Spleen (tissue), 11 donors: ENCODE results near the gene ABAT. TPM values are rescaled to one million over a fixed set of nuclear protein-coding genes. Genes with fewer than 3 reads are reported as not detected.
"Not testable (repeated sequence)": the region's sequence is repeated elsewhere in the genome, so short reads cannot be mapped to it uniquely, and the experiment has no call there.

Experiments
- DNase-seq: peaks from one replicate; pipeline ENCODE4 v3.0.0-alpha.2; 2020
- H3K27ac ChIP-seq, 8 donors: fragments of 200-600 bp; sonication (generic) in 7 of 8; 1 replicate in 4 of 8; 2 replicates in 4 of 8; pipeline versions ENCODE4 v1.5.0 to v1.8.0; 2016 to 2021; ENCODE audit warnings: inconsistent platforms in 4 of 8, mild to moderate bottlenecking in 4 of 8, moderate library complexity in 1 of 8
- H3K27me3 ChIP-seq, 7 donors: fragments of 200-600 bp; sonication (generic) in 6 of 7; replicated peaks in 1 of 7; 1 replicate in 4 of 7; 2 replicates in 3 of 7; pipeline versions ENCODE4 v1.5.0 to v1.8.0; 2016 to 2021; ENCODE audit warnings: inconsistent platforms in 3 of 7, mild to moderate bottlenecking in 1 of 7
- H3K36me3 ChIP-seq, 6 donors: fragments of 200-600 bp; sonication (generic) in 5 of 6; 1 replicate in 4 of 6; 2 replicates in 2 of 6; pipeline versions ENCODE4 v1.5.0 to v1.8.0; 2016 to 2021; ENCODE audit warnings: inconsistent platforms in 2 of 6
- H3K4me1 ChIP-seq, 6 donors: fragments of 200-600 bp; sonication (generic) in 5 of 6; 1 replicate in 3 of 6; 2 replicates in 3 of 6; pipeline versions ENCODE4 v1.5.0 to v1.8.0; 2016 to 2021; ENCODE audit warnings: inconsistent platforms in 3 of 6
- H3K4me3 ChIP-seq, 8 donors: fragments of 200-600 bp; sonication (generic) in 7 of 8; 1 replicate in 4 of 8; 2 replicates in 4 of 8; pipeline versions ENCODE4 v1.5.0 to v1.8.0; 2016 to 2021; ENCODE audit warnings: inconsistent platforms in 4 of 8, mild to moderate bottlenecking in 4 of 8, moderate library complexity in 2 of 8
- H3K9me3 ChIP-seq, 8 donors: fragments of 200-600 bp; sonication (generic) in 7 of 8; 1 replicate in 4 of 8; 2 replicates in 4 of 8; pipeline versions ENCODE4 v1.5.0 to v1.8.0; 2016 to 2021; ENCODE audit warnings: inconsistent platforms in 4 of 8
- CTCF ChIP-seq, 11 experiments: fragments of 200-600 bp in 7 of 11; fragments of 450-650 bp in 4 of 11; sonication (generic) in 4 of 11; IDR thresholded peaks in 8 of 11; conservative IDR thresholded peaks in 3 of 11; 1 replicate in 7 of 11; 2 replicates in 4 of 11; pipeline versions ENCODE4 v1.4.0 to v1.8.0; 2016 to 2021; ENCODE audit warnings: antibody characterized with exemption in 11 of 11, inconsistent platforms in 4 of 11, mild to moderate bottlenecking in 1 of 11
- POLR2A ChIP-seq, 3 donors: fragments of 450-650 bp; IDR thresholded peaks; one replicate each; pipeline ENCODE4 v1.5.1; 2017; ENCODE audit warnings: antibody characterized with exemption in 3 of 3, mild to moderate bottlenecking in 1 of 3
- POLR2AphosphoS5 ChIP-seq, 3 donors: sonication (generic); formaldehyde crosslinking; IDR thresholded peaks; one replicate each; pipeline ENCODE4 v1.5.1; 2017; ENCODE audit warnings: antibody characterized with exemption in 3 of 3
- WGBS, 5 donors: extraction: QIAGEN DNeasy Blood & Tissue Kit in 3 of 5; methylation state at CpG; one replicate each; pipeline versions ENCODE4 v1.1.5 to v1.1.7; 2013 to 2018; 5-methylcytosine and 5-hydroxymethylcytosine counted together
- intact Hi-C: fragments of 100-400 bp; cut with DNase I; formaldehyde crosslinking; loops from one replicate; pipeline ENCODE4 v1.15.0; 2023; ENCODE audit warnings: low total_unique reads
- polyA plus RNA-seq, 3 donors: library from polyadenylated mRNA; stranded (reverse); fragments of 200-250 nt; gene quantifications; one replicate each; pipeline ENCODE4 v1.2.1, GENCODE V29; 2013
- total RNA-seq, 7 donors: library from RNA; depleted of rRNA in 3 of 7; stranded (reverse); fragments of >200 nt in 3 of 7; fragmentation: NEBNext Ultra II Directional in 4 of 7; extraction: Animal tissue kit (Norgen Biotek cat#: 25700) in 4 of 7; gene quantifications; one replicate each; pipeline versions ENCODE4 v1.1.0 to v1.2.1, GENCODE V29; 2016 to 2021
- donor health status: healthy with polysubstance abuse.
- donor health status: DM: no; HTN: no; CAD: no; lungs with moderate emphysema.
- donor health status: DM: no; HTN: no; CAD: no.
- donor health status: Bipolar disorder and iron deficiency.
- donor health status: healthy.
- donor health status: DM: no; HTN: no; CAD: no.
- donor health status: DM: yes; HTN: yes; CAD: no.

ABAT gene
- total and polyA plus RNA-seq, 10 donors: 3.9 to 13.5 (median 8.3) TPM

DNA sequence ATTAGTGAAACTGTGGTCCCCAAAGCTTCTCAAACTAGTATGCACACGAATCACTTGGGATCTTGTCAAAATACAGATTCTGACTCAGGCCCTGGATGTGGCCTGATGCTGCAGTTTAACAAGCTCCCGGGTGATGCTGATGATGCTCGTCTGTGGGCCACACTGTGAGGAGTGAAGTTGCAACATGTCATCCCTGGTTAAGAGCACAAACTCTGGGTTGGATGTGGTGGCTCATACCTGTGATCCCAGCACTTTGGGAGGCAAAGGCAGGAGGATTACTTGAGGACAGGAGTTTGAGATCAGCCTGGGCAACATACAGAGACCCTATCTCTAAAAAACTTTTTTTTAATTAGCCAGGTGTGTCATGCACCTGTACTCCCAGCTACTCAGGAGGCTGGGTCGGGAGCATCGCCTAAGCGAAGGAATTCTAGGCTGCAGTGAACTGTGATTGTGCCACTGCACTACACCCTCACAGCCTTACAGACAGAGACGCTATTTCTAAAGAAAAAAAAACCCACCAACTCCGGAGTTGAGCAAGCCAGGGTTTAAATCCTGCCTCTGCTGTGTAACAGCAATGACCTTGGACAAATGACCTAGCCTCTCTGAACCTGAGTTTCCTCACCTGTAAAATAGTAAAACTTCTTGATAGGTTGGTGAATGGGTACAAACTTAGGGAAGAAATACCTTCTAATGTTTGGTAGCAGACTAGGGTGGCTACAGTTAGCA lies 24.4 kb upstream of the ABAT start:
- peaks cover 0 to 6% (median 1%) of the 10 kb centered on the region in 6 donors for H3K4me1 ChIP-seq
- H3K4me3 ChIP-seq: no peak overlapping the region
- no peaks in the 10 kb centered on the region for H3K9me3 ChIP-seq
- DNase-seq: peak; percentile 10
- intact Hi-C loops: no loop called here
- H3K27me3 ChIP-seq: no peaks in the 10 kb centered on the region
- no peak overlapping the region for H3K27ac ChIP-seq
- peaks cover 0 to 50% (median 33%) of the 10 kb centered on the region in 6 donors for H3K36me3 ChIP-seq
- no peak for TF ChIP-seq CTCF (IDR thresholded peaks at IDR 0.05 in 8 of 11, conservative IDR thresholded peaks at IDR 0.05 in 3 of 11)
- no peak for TF ChIP-seq POLR2AphosphoS5 (IDR thresholded peaks at IDR 0.05)
- no peak for TF ChIP-seq POLR2A (IDR thresholded peaks at IDR 0.05)
- 79 to 84% (median 80%) methylated on average over 8 of the region's 8 CpGs for WGBS, 5 donors

GRCh38 chr16:8651958-8652357 lies 22.5 kb upstream of the ABAT start:
- H3K9me3 ChIP-seq, H3K4me1 ChIP-seq, H3K27me3 ChIP-seq, H3K4me3 ChIP-seq, H3K27ac ChIP-seq, intact Hi-C loops: not testable (repeated sequence)
- peak; percentile 51 for DNase-seq
- 78 to 88% (median 84%) methylated on average over 6 to 7 of the region's 7 CpGs for WGBS, 5 donors
- peaks cover 0 to 30% (median 18%) of the 10 kb centered on the region in 6 donors for H3K36me3 ChIP-seq

- Histone ChIP-seq H3K27ac (no peak overlapping the region), H3K9me3 (no peaks in the 10 kb centered on the region), H3K4me1 (no peaks in the 10 kb centered on the region), H3K27me3 (no peaks in the 10 kb centered on the region), H3K36me3 (peaks cover 0 to 8% (median 0%) of the 10 kb centered on the region in 6 donors), H3K4me3 (no peak overlapping the region)
- intact Hi-C loops: no loop called here
- DNase-seq: peak; percentile 37
- 74 to 85% (median 77%) methylated on average over 1 of the region's 1 CpG for WGBS, 5 donors
- TF ChIP-seq POLR2A (IDR thresholded peaks at IDR 0.05): no peak
- peak in 8 of 11 experiments; percentile 11 to 67 (median 45) for TF ChIP-seq CTCF (IDR thresholded peaks at IDR 0.05 in 8 of 11, conservative IDR thresholded peaks at IDR 0.05 in 3 of 11)
These were observed 19.2 kb upstream of the ABAT start for GRCh38 chr16:8655184-8655717.

- intact Hi-C loops: no loop called here
- H3K9me3 ChIP-seq: no peaks in the 10 kb centered on the region
- TF ChIP-seq POLR2A (IDR thresholded peaks at IDR 0.05) (no peak), POLR2AphosphoS5 (IDR thresholded peaks at IDR 0.05) (no peak), CTCF (IDR thresholded peaks at IDR 0.05 in 8 of 11, conservative IDR thresholded peaks at IDR 0.05 in 3 of 11) (no peak)
- H3K27ac ChIP-seq: no peak overlapping the region
- WGBS, 5 donors: 43 to 54% (median 46%) methylated on average over 3 of the region's 3 CpGs
- H3K4me1 ChIP-seq: no peaks in the 10 kb centered on the region
- H3K36me3 ChIP-seq: peaks cover 0 to 8% (median 0%) of the 10 kb centered on the region in 6 donors
- DNase-seq: peak; percentile 28
- no peaks in the 10 kb centered on the region for H3K27me3 ChIP-seq
- no peak overlapping the region for H3K4me3 ChIP-seq
These were observed 18.0 kb upstream of the ABAT start for GRCh38 chr16:8656376-8656775.
